H9 (cell line): Measurements from ENCODE around the gene MYH9. TPM values are rescaled to one million over a fixed set of nuclear protein-coding genes. Genes with fewer than 3 reads are reported as not detected.

Source experiments
- DNase-seq: peaks from one replicate; pipeline ENCODE4 v3.0.0-alpha.2; 2017
- H2AFZ ChIP-seq: one replicate; pipeline ENCODE4 v1.6.1; 2013; ENCODE audit warnings: mild to moderate bottlenecking, low read length, control low read depth, moderate library complexity
- H2AK5ac ChIP-seq: 2 replicates; pipeline ENCODE4 v1.6.1; 2013; ENCODE audit warnings: low read length, control low read depth, mixed read lengths; ENCODE audit not compliant: insufficient read length
- H2BK120ac ChIP-seq: one replicate; pipeline ENCODE4 v1.6.1; 2013; ENCODE audit warnings: low read depth, mild to moderate bottlenecking, low read length, control low read depth, inconsistent platforms; ENCODE audit not compliant: poor library complexity, severe bottlenecking
- H2BK12ac ChIP-seq: 2 replicates; pipeline ENCODE4 v1.6.1; 2013; ENCODE audit warnings: low read length, control low read depth, mixed read lengths, low read depth; ENCODE audit not compliant: insufficient read length
- H2BK15ac ChIP-seq: 2 replicates; pipeline ENCODE4 v1.6.1; 2013; ENCODE audit warnings: low read depth, low read length, control low read depth
- H2BK20ac ChIP-seq: one replicate; pipeline ENCODE4 v1.6.1; 2013; ENCODE audit warnings: low read depth, mild to moderate bottlenecking, low read length, control low read depth, inconsistent platforms; ENCODE audit not compliant: poor library complexity, severe bottlenecking
- H2BK5ac ChIP-seq: 2 replicates; pipeline ENCODE4 v1.6.1; 2013; ENCODE audit warnings: low read length, control low read depth, mixed read lengths; ENCODE audit not compliant: insufficient read length
- H3K14ac ChIP-seq: 2 replicates; pipeline ENCODE4 v1.6.1; 2013; ENCODE audit warnings: low read length, control low read depth; ENCODE audit not compliant: insufficient read depth
- H3K18ac ChIP-seq: 2 replicates; pipeline ENCODE4 v1.6.1; 2013; ENCODE audit warnings: low read depth, mild to moderate bottlenecking, mixed read lengths, low read length, control low read depth; ENCODE audit not compliant: insufficient read length
- H3K23ac ChIP-seq: 2 replicates; pipeline ENCODE4 v1.6.1; 2013; ENCODE audit warnings: low read length, control low read depth, mixed read lengths, low read depth; ENCODE audit not compliant: insufficient read length
- H3K23me2 ChIP-seq: 2 replicates; pipeline ENCODE4 v1.6.1; 2013; ENCODE audit warnings: low read depth, mild to moderate bottlenecking, mixed read lengths, low read length, control low read depth; ENCODE audit not compliant: insufficient read length, poor library complexity, severe bottlenecking
- H3K27ac ChIP-seq: 2 replicates; pipeline ENCODE4 v1.5.1; 2013; ENCODE audit warnings: low read length, control low read depth, mixed read lengths, low read depth; ENCODE audit not compliant: insufficient read length
- H3K27me3 ChIP-seq: 2 replicates; pipeline ENCODE4 v1.6.1; 2013; ENCODE audit warnings: low read length, control low read depth, inconsistent platforms; ENCODE audit not compliant: insufficient read depth
- H3K4ac ChIP-seq: 2 replicates; pipeline ENCODE4 v1.6.1; 2013; ENCODE audit warnings: low read depth, mild to moderate bottlenecking, control low read depth, inconsistent platforms, low read length, moderate library complexity
- H3K4me1 ChIP-seq: 2 replicates; pipeline ENCODE4 v1.6.1; 2013; ENCODE audit warnings: low read length, control low read depth, inconsistent platforms; ENCODE audit not compliant: insufficient read depth
- H3K4me2 ChIP-seq: 2 replicates; pipeline ENCODE4 v1.6.1; 2013; ENCODE audit warnings: low read length, control low read depth, mixed read lengths; ENCODE audit not compliant: insufficient read length, insufficient read depth
- H3K56ac ChIP-seq: 2 replicates; pipeline ENCODE4 v1.6.1; 2013; ENCODE audit warnings: low read depth, mild to moderate bottlenecking, mixed read lengths, low read length, control low read depth; ENCODE audit not compliant: insufficient read length
- H3K79me1 ChIP-seq: 2 replicates; pipeline ENCODE4 v1.6.1; 2013; ENCODE audit warnings: low read depth, mild to moderate bottlenecking, moderate library complexity, low read length, control low read depth, inconsistent platforms; ENCODE audit not compliant: insufficient read depth, poor library complexity, severe bottlenecking
- H3K79me2 ChIP-seq: 2 replicates; pipeline ENCODE4 v1.6.1; 2013; ENCODE audit warnings: low read length, control low read depth, inconsistent platforms; ENCODE audit not compliant: insufficient read depth
- H3K9ac ChIP-seq: 2 replicates; pipeline ENCODE4 v1.6.1; 2013; ENCODE audit warnings: low read length, control low read depth, mixed read lengths; ENCODE audit not compliant: insufficient read length; ENCODE audit errors: extremely low read depth
- H3K9me3 ChIP-seq: one replicate; pipeline ENCODE4 v1.6.1; 2013; ENCODE audit warnings: low read depth, low read length, inconsistent platforms; ENCODE audit not compliant: control insufficient read depth
- H3T11ph ChIP-seq: one replicate; pipeline ENCODE4 v1.6.1; 2013; ENCODE audit warnings: mild to moderate bottlenecking, low read length, control low read depth, inconsistent platforms
- H4K20me1 ChIP-seq: one replicate; pipeline ENCODE4 v1.6.1; 2013; ENCODE audit not compliant: control insufficient read depth, insufficient read length, insufficient read depth
- H4K5ac ChIP-seq: 2 replicates; pipeline ENCODE4 v1.6.1; 2013; ENCODE audit warnings: low read depth, mild to moderate bottlenecking, mixed read lengths, low read length, control low read depth; ENCODE audit not compliant: insufficient read length
- H4K8ac ChIP-seq: replicated peaks from 2 replicates; pipeline ENCODE4 v1.6.1; 2013; ENCODE audit warnings: low read length, control low read depth, mixed read lengths, low read depth; ENCODE audit not compliant: insufficient read length
- H4K91ac ChIP-seq: 2 replicates; pipeline ENCODE4 v1.6.1; 2013; ENCODE audit warnings: low read depth, mild to moderate bottlenecking, moderate library complexity, mixed read lengths, low read length, control low read depth; ENCODE audit not compliant: insufficient read length
- H3K27ac Mint-ChIP-seq, 3 experiments: 2 replicates in 2 of 3; 3 replicates in 1 of 3; pipeline ENCODE4 v1.8.0; 2020 to 2021; ENCODE audit warnings: mixed read lengths in 3 of 3, mild to moderate bottlenecking in 1 of 3, moderate library complexity in 1 of 3
- H3K27me3 Mint-ChIP-seq: 2 replicates; pipeline ENCODE4 v1.8.0; 2021; ENCODE audit warnings: low read depth, mild to moderate bottlenecking, moderate library complexity, mixed read lengths
- H3K36me3 Mint-ChIP-seq, 3 experiments: 2 replicates in 2 of 3; 3 replicates in 1 of 3; pipeline ENCODE4 v1.8.0; 2020 to 2021; ENCODE audit warnings: low read depth in 3 of 3, mixed read lengths in 3 of 3; ENCODE audit not compliant: insufficient read depth in 1 of 3
- H3K4me1 Mint-ChIP-seq, 2 experiments: 2 replicates each; pipeline ENCODE4 v1.8.0; 2020; ENCODE audit warnings: mixed read lengths in 2 of 2
- H3K4me3 Mint-ChIP-seq, 2 experiments: 2 replicates in 1 of 2; 3 replicates in 1 of 2; pipeline ENCODE4 v1.8.0; 2020 to 2021; ENCODE audit warnings: mild to moderate bottlenecking in 2 of 2, mixed read lengths in 2 of 2, moderate library complexity in 1 of 2
- H3K9me3 Mint-ChIP-seq, 2 experiments: 2 replicates in 1 of 2; 3 replicates in 1 of 2; pipeline ENCODE4 v1.8.0; 2020; ENCODE audit warnings: mild to moderate bottlenecking in 2 of 2, mixed read lengths in 2 of 2, moderate library complexity in 1 of 2
- WGBS: extraction: QIAGEN DNeasy Blood & Tissue Kit; methylation state at CpG from one replicate; pipeline ENCODE4 v1.1.7; 2013; ENCODE audit warnings: missing lambda C conversion rate, low lambda C conversion rate, mixed read lengths; ENCODE audit not compliant: insufficient read length; ENCODE audit errors: extremely low coverage; 5-methylcytosine and 5-hydroxymethylcytosine counted together
- total RNA-seq: library from RNA; stranded (reverse); gene quantifications from 2 replicates; pipeline ENCODE4 v1.2.1, GENCODE V29; 2021
- TF ChIP-seq, protein P1 (sequence below): fragments of 200-600 bp; sonication (generic); conservative IDR thresholded peaks from 3 replicates; pipeline ENCODE4 v1.8.0; 2021; ENCODE audit warnings: antibody characterized with exemption, mild to moderate bottlenecking

Gene MYH9
- total RNA-seq, 1 experiment from 2014 or later: 266 TPM

GRCh38 chr22:36326178-36327161 is 61.3 kb downstream of the MYH9 start:
- Histone ChIP-seq H2BK120ac (no peak overlapping the region), H3K18ac (no peak overlapping the region), H3K79me1 (no peaks in the 10 kb centered on the region), H2AK5ac (peak overlapping the region; percentile 31), H4K8ac (no peak overlapping the region), H3K27me3 (no peaks in the 10 kb centered on the region), H3K23me2 (peaks cover 3% of the 10 kb centered on the region), H3T11ph (no peak overlapping the region), H3K79me2 (peaks cover 6% of the 10 kb centered on the region; the same call in 1 of the 2 replicates), H2BK12ac (no peak overlapping the region), H2BK20ac (no peak overlapping the region), H3K9me3 (no peaks in the 10 kb centered on the region), H3K4ac (no peak overlapping the region), H3K4me1 (peaks cover 12% of the 10 kb centered on the region; the same call in 1 of the 2 replicates), H2AFZ (no peak overlapping the region), H2BK15ac (no peak overlapping the region), H3K56ac (no peak overlapping the region), H3K27ac (no peak overlapping the region), H3K9ac (no peak overlapping the region), H4K5ac (no peak overlapping the region), H3K14ac (no peak overlapping the region), H4K91ac (no peak overlapping the region), H4K20me1 (peaks cover 2% of the 10 kb centered on the region), H3K23ac (no peak overlapping the region), H2BK5ac (no peak overlapping the region), H3K4me2 (no peak overlapping the region)
- Mint-ChIP-seq H3K4me3 (no peak overlapping the region), H3K36me3 (peaks cover 55 to 86% (median 76%) of the 10 kb centered on the region in 3 experiments), H3K4me1 (peaks cover 39 to 43% of the 10 kb centered on the region in 2 experiments), H3K9me3 (no peaks in the 10 kb centered on the region), H3K27me3 (no peaks in the 10 kb centered on the region), H3K27ac (peak overlapping the region; percentile 88 to 100 (median 97); a peak in 6 of 7 replicates)
- TF ChIP-seq, protein P1, sequence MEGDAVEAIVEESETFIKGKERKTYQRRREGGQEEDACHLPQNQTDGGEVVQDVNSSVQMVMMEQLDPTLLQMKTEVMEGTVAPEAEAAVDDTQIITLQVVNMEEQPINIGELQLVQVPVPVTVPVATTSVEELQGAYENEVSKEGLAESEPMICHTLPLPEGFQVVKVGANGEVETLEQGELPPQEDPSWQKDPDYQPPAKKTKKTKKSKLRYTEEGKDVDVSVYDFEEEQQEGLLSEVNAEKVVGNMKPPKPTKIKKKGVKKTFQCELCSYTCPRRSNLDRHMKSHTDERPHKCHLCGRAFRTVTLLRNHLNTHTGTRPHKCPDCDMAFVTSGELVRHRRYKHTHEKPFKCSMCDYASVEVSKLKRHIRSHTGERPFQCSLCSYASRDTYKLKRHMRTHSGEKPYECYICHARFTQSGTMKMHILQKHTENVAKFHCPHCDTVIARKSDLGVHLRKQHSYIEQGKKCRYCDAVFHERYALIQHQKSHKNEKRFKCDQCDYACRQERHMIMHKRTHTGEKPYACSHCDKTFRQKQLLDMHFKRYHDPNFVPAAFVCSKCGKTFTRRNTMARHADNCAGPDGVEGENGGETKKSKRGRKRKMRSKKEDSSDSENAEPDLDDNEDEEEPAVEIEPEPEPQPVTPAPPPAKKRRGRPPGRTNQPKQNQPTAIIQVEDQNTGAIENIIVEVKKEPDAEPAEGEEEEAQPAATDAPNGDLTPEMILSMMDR: no peak
- DNase-seq: no peak
- whole genome bisulfite sequencing: no CpG with 5 or more reads among the region's 20 CpGs
